Glutamatergic neuron (in vitro differentiated cells): Measurements from ENCODE around the gene UBE2L6. TPM values are rescaled to one million over a fixed set of nuclear protein-coding genes. Genes with fewer than 3 reads are reported as not detected.

Experiments used
- DNase-seq: peaks from one replicate; pipeline ENCODE4 v3.0.0; 2022
- H3K27ac Mint-ChIP-seq: one replicate; pipeline ENCODE4 v1.8.0; 2020; ENCODE audit warnings: mild to moderate bottlenecking, mixed read lengths, inconsistent platforms; ENCODE audit not compliant: unreplicated experiment
- H3K27me3 Mint-ChIP-seq: one replicate; pipeline ENCODE4 v1.8.0; 2020; ENCODE audit warnings: mild to moderate bottlenecking, moderate library complexity, mixed read lengths, inconsistent platforms; ENCODE audit not compliant: unreplicated experiment
- H3K36me3 Mint-ChIP-seq: one replicate; pipeline ENCODE4 v1.8.0; 2020; ENCODE audit warnings: mild to moderate bottlenecking, mixed read lengths, inconsistent platforms; ENCODE audit not compliant: unreplicated experiment
- H3K4me1 Mint-ChIP-seq: one replicate; pipeline ENCODE4 v1.8.0; 2020; ENCODE audit warnings: mild to moderate bottlenecking, low read depth, mixed read lengths, inconsistent platforms; ENCODE audit not compliant: unreplicated experiment
- H3K4me3 Mint-ChIP-seq: one replicate; pipeline ENCODE4 v1.8.0; 2020; ENCODE audit warnings: mild to moderate bottlenecking, mixed read lengths, inconsistent platforms; ENCODE audit not compliant: unreplicated experiment
- H3K9me3 Mint-ChIP-seq: one replicate; pipeline ENCODE4 v1.8.0; 2020; ENCODE audit warnings: mild to moderate bottlenecking, moderate library complexity, mixed read lengths, inconsistent platforms; ENCODE audit not compliant: unreplicated experiment
- CTCF ChIP-seq: fragments of 200-600 bp; sonication (generic); IDR thresholded peaks from one replicate; pipeline ENCODE4 v1.5.0; 2021; ENCODE audit not compliant: partially characterized antibody, unreplicated experiment
- total RNA-seq: library from RNA; stranded (reverse); fragmentation: NEBNext Ultra II Directional; extraction: Animal tissue kit (Norgen Biotek cat#: 25700); gene quantifications from one replicate; pipeline ENCODE4 v1.2.1, GENCODE V29; 2021; ENCODE audit not compliant: unreplicated experiment

UBE2L6 gene
- total RNA-seq, 1 donor from 2014 or later: 199 TPM

DNA sequence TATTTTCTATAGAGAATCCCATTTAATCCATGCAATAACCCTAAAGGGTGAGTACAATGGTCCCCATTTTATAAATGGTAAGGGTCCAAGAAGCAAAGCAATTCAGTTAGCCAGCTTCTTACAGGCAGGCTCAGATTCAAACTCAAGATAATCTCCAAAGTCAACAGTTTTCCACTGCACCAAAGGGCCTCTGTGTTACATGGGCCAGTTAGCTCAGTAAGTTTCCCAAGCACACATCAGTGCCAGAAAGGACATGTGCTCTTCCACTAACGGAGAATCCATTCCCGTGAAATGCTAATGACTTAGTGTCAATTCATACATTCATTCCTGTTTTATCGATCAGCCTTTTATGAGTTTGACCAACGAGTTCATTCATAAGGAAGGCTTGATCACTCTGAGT is 63.0 kb downstream of the UBE2L6 start:
- Mint-ChIP-seq H3K4me1 (peaks cover 13% of the 10 kb centered on the region), H3K27me3 (peaks cover 4% of the 10 kb centered on the region), H3K27ac (no peak overlapping the region), H3K36me3 (no peaks in the 10 kb centered on the region), H3K9me3 (peaks cover 6% of the 10 kb centered on the region), H3K4me3 (no peak overlapping the region)
- DNase-seq: no peak
- TF ChIP-seq CTCF: no peak

DNA sequence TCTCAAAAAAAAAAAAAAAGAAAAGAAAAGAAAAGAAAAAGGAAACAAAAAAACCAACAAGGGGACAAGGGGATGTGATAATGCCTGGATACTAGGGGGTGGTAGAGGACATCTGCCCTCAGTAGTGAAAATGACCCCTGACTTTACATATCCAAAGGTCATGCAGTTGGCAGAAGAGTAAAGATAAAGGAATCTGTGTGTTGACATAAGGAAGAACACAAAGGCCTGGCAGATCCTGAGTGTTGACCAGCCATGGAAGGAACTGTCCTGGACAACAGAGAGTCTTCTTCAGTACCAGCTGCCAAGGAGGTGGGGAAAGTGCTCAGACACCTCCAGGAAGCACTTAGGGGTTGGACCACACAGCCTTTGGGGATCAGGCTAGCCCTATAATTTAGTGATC is 64.6 kb downstream of the UBE2L6 start:
- DNase-seq: no peak
- no peak for TF ChIP-seq CTCF
- Mint-ChIP-seq H3K27me3 (peaks cover 4% of the 10 kb centered on the region), H3K36me3 (no peaks in the 10 kb centered on the region), H3K4me1 (peaks cover 17% of the 10 kb centered on the region), H3K4me3 (no peak overlapping the region), H3K27ac (no peak overlapping the region), H3K9me3 (peaks cover 9% of the 10 kb centered on the region)

GRCh38 chr11:57502376-57502775 is 65.1 kb downstream of the UBE2L6 start:
- H3K9me3 Mint-ChIP-seq: peaks cover 10% of the 10 kb centered on the region
- no peak for TF ChIP-seq CTCF
- no peaks in the 10 kb centered on the region for H3K36me3 Mint-ChIP-seq
- no peak overlapping the region for H3K4me3 Mint-ChIP-seq
- no peak for DNase-seq
- peaks cover 6% of the 10 kb centered on the region for H3K27me3 Mint-ChIP-seq
- H3K4me1 Mint-ChIP-seq: peaks cover 22% of the 10 kb centered on the region
- H3K27ac Mint-ChIP-seq: no peak overlapping the region

DNA sequence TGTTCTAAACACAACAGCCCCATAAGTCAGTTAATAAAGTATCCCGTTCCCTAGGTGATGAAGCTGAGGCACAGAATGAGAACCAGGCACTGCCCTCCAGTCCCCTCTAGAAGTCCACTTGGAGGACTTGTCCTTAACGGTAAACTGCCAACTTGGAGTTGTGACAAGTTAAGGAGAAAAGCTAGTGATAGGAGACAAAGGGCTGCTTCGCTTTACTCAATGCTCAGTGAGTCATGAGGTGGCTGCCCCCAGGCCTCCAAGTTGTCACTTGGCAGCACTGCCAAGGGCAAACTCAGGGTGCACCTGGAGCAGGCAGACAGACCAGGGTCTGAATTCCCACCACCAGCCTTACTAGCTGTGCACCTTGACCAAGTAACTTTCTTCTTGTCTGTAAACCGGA is 65.5 kb downstream of the UBE2L6 start:
- Mint-ChIP-seq H3K4me3 (no peak overlapping the region), H3K27ac (no peak overlapping the region), H3K36me3 (no peaks in the 10 kb centered on the region), H3K4me1 (peaks cover 26% of the 10 kb centered on the region), H3K27me3 (peaks cover 6% of the 10 kb centered on the region), H3K9me3 (peaks cover 11% of the 10 kb centered on the region)
- no peak for DNase-seq
- no peak for TF ChIP-seq CTCF

Other genes with a start within 250 kb of the UBE2L6 start
- gene TNKS1BP1, start 242.7 kb downstream of the UBE2L6 start, total RNA-seq: 198 TPM
- gene SSRP1, start 231.8 kb downstream of the UBE2L6 start, total RNA-seq: 91.4 TPM
- gene P2RX3, start 229.3 kb downstream of the UBE2L6 start, total RNA-seq: 496 TPM
- gene PRG3, start 186.5 kb downstream of the UBE2L6 start, total RNA-seq: not detected
- not detected for gene PRG2, start 177.0 kb downstream of the UBE2L6 start, total RNA-seq
- gene SLC43A3, start 140.6 kb downstream of the UBE2L6 start, total RNA-seq: 10.8 TPM
- gene RTN4RL2, start 107.1 kb downstream of the UBE2L6 start, total RNA-seq: 119 TPM
- 5.2 TPM for gene SLC43A1, start 52.0 kb downstream of the UBE2L6 start, total RNA-seq
- 51.2 TPM for gene TIMM10, start 36.9 kb downstream of the UBE2L6 start, total RNA-seq
- not detected for gene SMTNL1, start 30.1 kb downstream of the UBE2L6 start, total RNA-seq
- 46.1 TPM for gene SERPING1, start 30.0 kb upstream of the UBE2L6 start, total RNA-seq
- 16.9 TPM for gene YPEL4, start 82.2 kb upstream of the UBE2L6 start, total RNA-seq
- 17.1 TPM for gene CLP1, start 90.1 kb upstream of the UBE2L6 start, total RNA-seq
- 42.3 TPM for gene ZDHHC5, start 100.4 kb upstream of the UBE2L6 start, total RNA-seq
- gene MED19, start 144.5 kb upstream of the UBE2L6 start, total RNA-seq: 30.9 TPM
- 94.5 TPM for gene TMX2, start 144.9 kb upstream of the UBE2L6 start, total RNA-seq
- 98.8 TPM for gene SELENOH, start 173.8 kb upstream of the UBE2L6 start, total RNA-seq
- not detected for gene BTBD18, start 184.1 kb upstream of the UBE2L6 start, total RNA-seq
- 344 TPM for gene CTNND1, start 194.1 kb upstream of the UBE2L6 start, total RNA-seq